ENCODE results near the gene MDFI.

MDFI gene

GRCh38 chr6:41651246-41651961, 13.1 kb downstream of the MDFI start:
- DNase-seq, result no peak

GRCh38 chr6:41651962-41652657, 13.8 kb downstream of the MDFI start:
- no peak for DNase-seq

GRCh38 chr6:41652866-41653652, 14.8 kb downstream of the MDFI start:
- no peak for DNase-seq

- no peak for DNase-seq
Measured at GRCh38 chr6:41653691-41654090, 15.4 kb downstream of the MDFI start.

DNA sequence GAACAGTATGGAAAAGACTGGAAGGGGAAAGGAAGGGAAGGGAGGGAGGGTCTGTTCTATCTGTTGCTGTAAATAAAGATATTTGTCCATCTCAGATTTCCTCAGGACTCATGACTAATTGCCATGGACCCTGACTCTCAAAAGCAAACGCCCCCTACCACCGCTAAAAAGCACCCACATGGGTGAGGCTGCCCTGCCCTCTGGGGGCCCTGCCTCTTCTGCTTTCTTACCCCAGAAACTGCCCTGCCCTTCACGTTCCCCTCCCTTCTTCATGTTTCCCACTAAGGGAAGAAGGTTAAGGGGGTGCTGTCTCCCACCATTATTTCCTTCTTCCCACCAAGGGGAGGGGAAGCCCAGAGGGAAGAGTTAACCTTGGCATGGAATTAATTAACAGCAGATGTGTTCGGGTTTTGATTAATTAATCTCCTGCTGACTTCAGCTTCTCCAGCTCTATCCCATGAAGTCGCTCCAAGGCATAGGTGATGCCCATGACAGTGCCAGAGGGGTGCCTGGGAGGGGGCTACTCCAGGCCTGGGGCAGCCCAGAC, 16.0 kb downstream of the MDFI start:
- no peak for DNase-seq

- no peak for DNase-seq
Measured at GRCh38 chr6:41654698-41655151, 16.5 kb downstream of the MDFI start.

DNA sequence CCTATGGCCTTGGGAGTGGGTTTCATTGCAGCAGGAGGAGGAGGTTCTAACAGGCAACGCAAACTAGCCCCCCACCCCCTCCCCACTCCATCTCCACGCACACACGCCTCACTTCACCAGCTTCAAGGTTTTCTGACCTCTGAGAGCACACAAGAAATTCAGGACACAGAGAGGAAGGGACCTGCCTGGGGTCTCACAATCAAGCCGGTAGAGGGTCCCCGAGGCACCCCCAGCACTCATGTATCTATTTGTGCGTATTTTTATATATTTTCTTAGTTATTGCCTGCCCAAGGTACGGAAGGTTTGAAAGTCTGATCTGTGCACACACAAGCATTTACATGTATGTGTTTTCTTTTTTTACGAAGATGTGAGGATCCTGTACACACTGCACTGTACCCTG, 16.9 kb downstream of the MDFI start:
- no peak for DNase-seq

DNA sequence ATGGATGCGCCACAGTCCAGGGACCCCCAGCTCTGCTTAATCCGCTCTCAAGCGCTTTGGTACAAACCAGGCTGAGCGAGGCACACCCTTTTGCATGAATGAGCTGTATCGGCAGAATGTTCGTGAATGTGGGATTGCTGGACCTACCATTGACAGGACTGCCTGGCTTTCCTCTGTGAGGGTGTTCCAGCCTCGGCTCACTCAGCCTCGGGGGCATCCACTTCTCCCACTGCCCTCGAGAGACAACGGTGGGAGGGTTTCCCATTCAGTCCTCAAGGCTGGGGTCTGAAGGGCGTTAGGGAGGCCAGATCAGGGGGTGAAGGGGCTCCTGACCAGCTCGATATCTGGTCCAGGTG, 17.4 kb downstream of the MDFI start:
- DNase-seq, result no peak

DNA sequence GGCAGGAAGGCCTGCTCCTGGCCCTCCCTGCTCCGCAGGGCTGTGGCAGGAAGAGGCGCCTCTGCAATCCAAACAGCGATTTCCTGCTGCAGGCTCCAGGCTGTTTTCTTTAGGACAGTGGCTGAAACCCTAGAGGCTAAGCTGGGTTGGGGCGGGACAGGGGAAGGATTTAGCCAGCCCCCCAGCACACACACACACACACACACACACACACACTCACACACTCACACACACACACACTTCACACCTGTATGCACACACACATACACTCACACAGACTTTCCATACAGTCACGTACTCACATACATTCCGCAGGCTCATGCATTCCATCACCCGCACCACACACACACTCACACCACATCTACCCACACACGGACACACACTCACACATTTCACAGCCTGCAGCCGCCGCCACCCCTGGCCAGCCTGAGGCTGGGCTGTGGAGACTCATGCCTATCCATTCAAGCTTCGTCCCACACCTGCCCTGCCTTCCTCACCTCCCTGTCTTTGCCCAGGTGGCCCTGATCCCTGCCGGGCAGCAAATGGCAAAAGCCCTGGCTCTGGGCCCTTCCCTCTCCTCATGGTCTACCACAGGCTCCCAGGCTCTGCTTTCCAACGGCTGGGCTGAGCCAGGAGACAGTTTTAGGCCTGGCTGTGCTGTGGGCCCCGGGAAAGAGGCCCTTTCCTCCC, 17.9 kb downstream of the MDFI start:
- DNase-seq, result no peak

- no peak for DNase-seq
Measured at GRCh38 chr6:41657131-41658094, 19.1 kb downstream of the MDFI start.

DNA sequence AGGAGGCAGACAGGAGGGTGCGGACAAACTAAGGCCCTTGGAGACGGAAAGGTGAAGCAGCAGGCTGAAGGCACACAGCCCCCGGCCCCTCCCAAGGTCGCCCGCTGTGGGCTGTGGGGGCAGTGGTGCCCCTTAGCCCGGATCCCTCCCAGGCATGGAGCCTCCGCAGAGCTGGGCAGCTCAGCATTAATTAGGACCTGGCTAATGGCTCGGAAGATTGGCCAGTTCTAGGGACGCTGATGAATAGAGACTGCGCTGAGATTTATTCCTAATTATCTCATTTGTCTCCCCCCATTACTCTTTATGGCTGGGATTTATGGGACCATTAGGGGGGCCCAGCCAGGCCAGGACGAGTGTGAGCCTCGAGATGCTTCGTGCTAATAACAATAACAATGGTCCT, 20.4 kb downstream of the MDFI start:
- no peak for DNase-seq

GRCh38 chr6:41659935-41660334, 21.7 kb downstream of the MDFI start:
- no peak for DNase-seq

DNA sequence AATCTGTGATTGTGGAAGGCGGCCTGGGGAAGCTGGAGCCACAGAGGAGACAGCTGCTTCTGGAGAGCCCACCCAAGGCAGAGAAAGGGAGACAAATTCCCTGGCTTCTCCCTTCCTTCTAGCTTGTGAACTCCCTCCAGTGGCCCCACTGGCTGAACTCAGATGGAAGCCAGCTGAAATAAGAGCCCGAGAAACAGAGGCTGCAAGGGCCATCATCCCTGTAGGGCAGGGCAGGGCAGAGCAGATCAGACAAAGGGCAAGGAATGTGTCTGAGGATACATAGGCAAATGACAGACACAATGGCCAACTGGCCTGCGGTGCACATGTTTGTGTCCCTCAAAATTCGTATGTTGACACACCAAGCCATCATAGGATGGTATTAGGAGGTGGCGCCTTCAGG, 25.3 kb downstream of the MDFI start:
- no peak for DNase-seq

GRCh38 chr6:41664271-41664670, 26.0 kb downstream of the MDFI start:
- DNase-seq, result no peak

DNA sequence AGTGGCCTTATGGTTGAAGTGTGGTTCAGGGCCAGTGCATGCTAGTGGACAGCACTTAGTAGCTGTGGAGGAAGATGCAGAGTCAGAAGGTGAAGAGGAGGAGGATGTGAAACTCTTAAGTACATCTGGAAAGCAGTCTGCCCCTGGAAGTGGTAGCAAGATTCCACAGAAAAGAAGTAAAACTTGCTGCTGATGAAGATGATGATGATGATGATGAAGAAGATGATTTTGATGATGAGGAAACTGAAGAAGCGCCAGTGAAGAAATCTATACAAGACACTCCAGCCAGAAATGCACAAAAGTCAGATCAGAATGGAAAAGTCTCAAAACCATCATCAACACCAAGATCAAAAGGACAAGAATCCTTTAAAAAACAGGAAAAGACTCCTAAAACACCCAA, 28.9 kb downstream of the MDFI start:
- DNase-seq, result no peak

GRCh38 chr6:41668968-41669367, 30.7 kb downstream of the MDFI start:
- DNase-seq, result no peak

- DNase-seq, result no peak
Measured at GRCh38 chr6:41670703-41671360, 32.6 kb downstream of the MDFI start.

- DNase-seq, result no peak
Measured at GRCh38 chr6:41671376-41671775, 33.1 kb downstream of the MDFI start.

DNA sequence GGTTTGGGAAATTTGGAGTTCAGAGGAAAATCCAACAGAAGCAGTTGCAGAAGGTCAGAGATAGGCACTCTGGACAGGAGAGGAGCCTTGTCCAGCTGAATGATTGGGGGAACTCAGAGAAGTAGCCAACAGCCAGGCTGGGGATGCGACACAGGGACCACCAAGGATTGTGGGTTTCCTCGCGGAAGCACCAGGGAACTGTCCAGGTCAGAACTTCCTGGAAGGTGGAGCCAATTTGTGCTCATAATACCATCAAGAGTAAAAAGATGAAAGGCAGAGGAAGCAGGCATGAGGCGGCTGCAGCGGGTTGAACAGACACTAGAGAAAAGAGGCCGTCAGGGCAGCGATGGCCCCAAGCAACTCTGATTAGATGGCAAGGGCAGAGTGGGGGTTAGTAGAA, 33.7 kb downstream of the MDFI start:
- DNase-seq, result no peak

- no peak for DNase-seq
Measured at GRCh38 chr6:41672816-41673703, 34.8 kb downstream of the MDFI start.

Data from suppressor macrophage treated with lipopolysaccharide for 1 hour (primary cell).